Activated T-helper 1 cell treated with anti-CD3 and anti-CD28 coated beads, Interleukin-2, amount 50 U/mL, for 16 hours (primary cell): ENCODE data around the gene RASEF.
"Not testable (repeated sequence)": the region's sequence is repeated elsewhere in the genome, so short reads cannot be mapped to it uniquely, and the experiment has no call there.

ENCODE experiments used
- DNase-seq, 2 donors: peaks; one replicate each; pipeline ENCODE4 v3.0.0-alpha.2; 2020; ENCODE audit warnings: low read depth in 1 of 2, low spot score in 1 of 2

The RASEF gene

GRCh38 chr9:82975176-82975575 is 87.8 kb downstream of the RASEF start:
- DNase-seq = no peak

GRCh38 chr9:82972446-82972845 is 90.5 kb downstream of the RASEF start:
- no peak for DNase-seq

GRCh38 chr9:82970359-82970758 is 92.6 kb downstream of the RASEF start:
- DNase-seq = no peak

- no peak for DNase-seq
Observed at GRCh38 chr9:82969291-82969690, 93.7 kb downstream of the RASEF start.

- DNase-seq = no peak
Observed at GRCh38 chr9:82968816-82969215, 94.1 kb downstream of the RASEF start.

GRCh38 chr9:82968388-82968787 is 94.6 kb downstream of the RASEF start:
- no peak for DNase-seq

GRCh38 chr9:82961504-82962125 is 101.3 kb downstream of the RASEF start:
- DNase-seq = no peak

GRCh38 chr9:82957529-82958379 is 105.2 kb downstream of the RASEF start:
- DNase-seq = no peak

GRCh38 chr9:82949203-82949602 is 113.7 kb downstream of the RASEF start:
- DNase-seq = no peak

- no peak for DNase-seq
Observed at GRCh38 chr9:82940376-82940775, 122.6 kb downstream of the RASEF start.

GRCh38 chr9:82939451-82939850 is 123.5 kb downstream of the RASEF start:
- no peak for DNase-seq

- no peak for DNase-seq
Observed at GRCh38 chr9:82938426-82939218, 124.3 kb downstream of the RASEF start.

GRCh38 chr9:82936561-82936960 is 126.4 kb downstream of the RASEF start:
- DNase-seq = not testable (repeated sequence)

GRCh38 chr9:82934949-82935348 is 128.0 kb downstream of the RASEF start:
- DNase-seq = no peak

GRCh38 chr9:82934025-82934424 is 128.9 kb downstream of the RASEF start:
- DNase-seq = not testable (repeated sequence)

- DNase-seq = no peak
Observed at GRCh38 chr9:82930116-82930515, 132.8 kb downstream of the RASEF start.
